Measurements from ENCODE around the gene COL6A2. TPM values are rescaled to one million over a fixed set of nuclear protein-coding genes. Genes with fewer than 3 reads are reported as not detected.

COL6A2 gene
- total RNA-seq, 1 donor from 2014 or later = 157 TPM

DNA sequence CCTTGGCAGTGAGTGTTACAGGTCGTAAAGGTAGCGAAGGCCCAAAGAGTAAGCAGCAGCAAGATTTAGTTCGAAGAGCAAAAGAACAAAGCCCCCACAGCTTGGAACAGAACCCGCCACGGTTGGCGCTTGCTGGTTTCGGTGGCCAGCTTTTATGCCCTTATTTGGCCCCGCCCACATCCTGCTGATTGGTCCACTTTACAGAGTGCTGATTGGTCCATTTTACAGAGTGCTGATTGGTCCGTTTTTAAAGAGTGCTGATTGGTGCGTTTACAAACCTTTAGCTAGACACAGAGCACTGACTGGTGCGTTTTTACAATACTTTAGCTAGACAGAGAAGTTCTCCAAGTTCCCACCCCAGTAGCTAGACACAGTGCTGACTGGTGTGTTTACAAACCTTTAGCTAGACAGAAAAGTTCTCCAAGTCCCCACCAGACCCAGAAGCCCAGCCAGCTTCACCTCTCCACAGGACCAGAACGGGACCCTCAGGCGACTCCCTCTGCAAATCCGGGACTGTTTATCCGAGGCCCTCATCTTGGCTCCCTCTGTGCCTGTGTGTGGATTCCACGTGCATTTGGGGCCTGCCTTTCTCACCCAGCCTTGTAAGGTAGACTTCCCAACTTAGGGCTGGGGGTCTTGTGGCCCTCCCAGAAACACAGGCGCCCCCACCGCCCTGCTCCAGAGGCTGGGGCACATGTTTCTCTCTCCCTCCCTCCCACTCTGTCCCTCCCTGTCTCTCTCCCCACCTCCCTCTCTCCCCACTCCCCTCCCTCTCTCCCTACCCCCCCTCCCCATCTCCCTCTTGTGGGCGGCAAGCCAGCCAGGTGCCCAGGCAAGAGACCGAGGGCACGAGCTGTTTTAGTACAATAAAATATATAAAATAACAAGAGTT lies 44.9 kb downstream of the COL6A2 start:
- Histone ChIP-seq H3K27ac (replicated peaks) (peak overlapping the region; percentile 29), H3K9me3 (replicated peaks) (no peaks in the 10 kb centered on the region), H3K4me1 (peaks cover 10% of the 10 kb centered on the region), H3K4me3 (no peak overlapping the region), H3K36me3 (no peaks in the 10 kb centered on the region), H3K27me3 (ENCODE audit: low read depth) (no peaks in the 10 kb centered on the region)
- intact Hi-C loops (cut with micrococcal nuclease) = no loop called here
- TF ChIP-seq CTCF (IDR thresholded peaks at IDR 0.05; ENCODE audit: borderline replicate concordance) = no peak
- no peak for DNase-seq

DNA sequence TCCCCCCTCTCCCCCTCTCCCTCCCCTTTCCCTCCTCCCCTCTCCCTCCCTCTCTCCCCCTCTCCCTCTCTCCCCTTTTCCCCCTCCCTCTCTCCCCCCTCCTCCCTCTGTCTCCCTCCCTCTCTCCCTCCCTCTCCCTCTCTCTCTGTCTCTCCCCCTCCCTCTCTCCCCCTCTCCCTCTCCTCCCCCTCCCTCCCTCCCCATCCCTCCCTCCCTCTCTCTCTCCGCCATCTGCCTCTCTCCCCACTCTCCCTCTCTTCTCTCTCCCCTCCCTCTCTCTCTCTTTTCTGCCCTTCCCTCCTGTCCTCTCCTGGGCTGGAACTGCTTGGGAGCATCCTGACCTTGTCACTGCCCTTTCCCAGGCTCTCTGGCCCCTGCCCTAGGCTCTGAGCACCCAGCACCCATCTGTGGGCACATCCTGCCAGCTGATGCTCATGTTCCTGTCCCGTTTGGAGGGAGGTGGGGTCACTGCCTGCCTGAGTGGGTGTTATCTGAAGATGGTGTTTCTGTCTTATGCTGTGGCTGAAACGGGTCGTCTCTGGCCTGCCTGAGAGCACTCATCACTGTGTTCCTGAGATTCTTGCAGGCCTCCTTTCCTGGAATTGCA lies 46.7 kb downstream of the COL6A2 start:
- intact Hi-C loops (cut with micrococcal nuclease) = no loop called here
- H3K4me3 ChIP-seq = no peak overlapping the region
- TF ChIP-seq CTCF (IDR thresholded peaks at IDR 0.05; ENCODE audit: borderline replicate concordance) = no peak
- peaks cover 10% of the 10 kb centered on the region for H3K4me1 ChIP-seq
- H3K9me3 ChIP-seq (replicated peaks) = no peaks in the 10 kb centered on the region
- no peaks in the 10 kb centered on the region for H3K27me3 ChIP-seq (ENCODE audit: low read depth)
- DNase-seq = no peak
- H3K27ac ChIP-seq (replicated peaks) = no peak overlapping the region
- H3K36me3 ChIP-seq = no peaks in the 10 kb centered on the region

- intact Hi-C loops (cut with micrococcal nuclease) = no loop called here
- Histone ChIP-seq H3K27ac (replicated peaks) (no peak overlapping the region), H3K36me3 (no peaks in the 10 kb centered on the region), H3K9me3 (replicated peaks) (no peaks in the 10 kb centered on the region), H3K4me1 (peaks cover 10% of the 10 kb centered on the region), H3K4me3 (no peak overlapping the region), H3K27me3 (ENCODE audit: low read depth) (no peaks in the 10 kb centered on the region)
- no peak for DNase-seq
- TF ChIP-seq CTCF (IDR thresholded peaks at IDR 0.05; ENCODE audit: borderline replicate concordance) = no peak
These were observed 47.4 kb downstream of the COL6A2 start for GRCh38 chr21:46145159-46145839.

DNA sequence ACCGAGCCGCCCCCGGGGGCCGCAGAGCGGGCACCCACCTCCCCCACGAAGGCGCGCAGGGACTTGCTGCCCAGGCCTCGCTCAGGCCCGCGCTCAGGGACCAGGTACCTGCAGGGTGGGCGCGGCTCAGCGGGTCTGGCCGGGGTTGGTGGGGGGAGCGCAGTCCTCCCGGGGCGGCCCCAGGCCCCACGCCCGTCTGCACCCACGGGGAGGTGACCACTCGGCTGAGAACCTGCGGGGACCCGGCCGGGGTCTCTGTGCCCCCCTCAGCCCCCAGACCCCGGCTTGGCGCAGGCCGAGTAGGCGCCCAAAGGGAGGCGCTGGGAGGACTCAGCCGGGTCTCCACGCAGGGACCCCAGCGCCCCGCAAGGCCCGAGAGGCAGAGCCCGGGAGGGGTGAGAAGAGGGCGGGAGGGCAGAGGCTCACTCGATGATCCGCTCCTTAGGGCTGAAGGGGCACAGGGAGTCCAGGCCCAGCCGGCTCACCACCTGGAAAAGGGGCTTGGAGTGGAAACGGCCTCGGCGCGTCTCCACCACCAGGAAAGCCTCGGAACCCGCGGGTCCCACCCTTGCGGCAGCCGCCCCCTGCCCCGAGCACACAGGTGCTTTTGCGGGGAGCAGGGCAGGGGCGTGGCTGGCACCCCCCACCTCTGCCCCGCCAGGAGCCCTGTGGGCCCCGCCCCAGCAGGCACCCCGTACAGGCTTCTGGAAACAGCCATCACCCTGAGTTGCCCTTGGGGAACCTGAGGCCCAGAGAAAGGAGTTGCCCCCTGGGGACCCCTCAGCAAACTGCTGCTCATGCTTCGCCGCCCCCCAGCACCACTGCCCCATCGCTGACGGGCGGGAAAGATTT lies 48.2 kb downstream of the COL6A2 start:
- no peak for TF ChIP-seq CTCF (IDR thresholded peaks at IDR 0.05; ENCODE audit: borderline replicate concordance)
- no peaks in the 10 kb centered on the region for H3K9me3 ChIP-seq (replicated peaks)
- H3K27me3 ChIP-seq (ENCODE audit: low read depth) = no peaks in the 10 kb centered on the region
- H3K4me3 ChIP-seq = no peak overlapping the region
- H3K27ac ChIP-seq (replicated peaks) = no peak overlapping the region
- no peak for DNase-seq
- no peaks in the 10 kb centered on the region for H3K36me3 ChIP-seq
- peaks cover 10% of the 10 kb centered on the region for H3K4me1 ChIP-seq
- intact Hi-C loops (cut with micrococcal nuclease) = no loop called here

DNA sequence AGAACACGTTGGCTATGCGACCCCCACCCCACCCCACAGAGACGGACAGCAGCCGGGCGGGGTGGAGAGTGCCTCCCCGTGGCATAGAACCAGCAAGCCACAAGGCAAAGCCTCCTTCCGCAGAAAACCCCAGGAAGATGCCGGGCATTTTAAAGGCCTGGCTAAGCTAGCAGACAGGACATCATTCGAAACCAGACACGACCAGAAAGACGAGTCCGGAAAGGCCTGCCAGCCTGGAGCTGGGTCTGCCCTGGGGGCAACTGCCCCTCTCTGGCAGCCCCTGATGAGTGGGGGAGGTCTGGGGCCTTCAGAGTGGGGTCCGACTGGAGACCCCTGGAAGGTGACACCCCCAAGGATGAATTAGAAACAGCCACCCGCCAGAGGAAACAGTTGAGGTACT lies 48.9 kb downstream of the COL6A2 start:
- no peak for TF ChIP-seq CTCF (IDR thresholded peaks at IDR 0.05; ENCODE audit: borderline replicate concordance)
- H3K4me3 ChIP-seq = no peak overlapping the region
- no peak for DNase-seq
- H3K27ac ChIP-seq (replicated peaks) = no peak overlapping the region
- intact Hi-C loops (cut with micrococcal nuclease) = no loop called here
- H3K27me3 ChIP-seq (ENCODE audit: low read depth) = no peaks in the 10 kb centered on the region
- H3K9me3 ChIP-seq (replicated peaks) = no peaks in the 10 kb centered on the region
- H3K4me1 ChIP-seq = peaks cover 10% of the 10 kb centered on the region
- H3K36me3 ChIP-seq = no peaks in the 10 kb centered on the region
